MM.1S (cell line): Measurements from ENCODE around the gene PIGB.

Experiments
- CTCF ChIP-seq: fragments of 300-600 bp; sonication (generic); IDR thresholded peaks from 2 replicates; pipeline ENCODE4 v1.5.1; 2016; ENCODE audit warnings: antibody characterized with exemption, low read length, mixed read lengths
- EZH2phosphoT487 ChIP-seq: fragments of 300-600 bp; sonication (generic); IDR thresholded peaks from 2 replicates; pipeline ENCODE4 v1.6.1; 2018; ENCODE audit warnings: antibody characterized with exemption, low read length

DNA sequence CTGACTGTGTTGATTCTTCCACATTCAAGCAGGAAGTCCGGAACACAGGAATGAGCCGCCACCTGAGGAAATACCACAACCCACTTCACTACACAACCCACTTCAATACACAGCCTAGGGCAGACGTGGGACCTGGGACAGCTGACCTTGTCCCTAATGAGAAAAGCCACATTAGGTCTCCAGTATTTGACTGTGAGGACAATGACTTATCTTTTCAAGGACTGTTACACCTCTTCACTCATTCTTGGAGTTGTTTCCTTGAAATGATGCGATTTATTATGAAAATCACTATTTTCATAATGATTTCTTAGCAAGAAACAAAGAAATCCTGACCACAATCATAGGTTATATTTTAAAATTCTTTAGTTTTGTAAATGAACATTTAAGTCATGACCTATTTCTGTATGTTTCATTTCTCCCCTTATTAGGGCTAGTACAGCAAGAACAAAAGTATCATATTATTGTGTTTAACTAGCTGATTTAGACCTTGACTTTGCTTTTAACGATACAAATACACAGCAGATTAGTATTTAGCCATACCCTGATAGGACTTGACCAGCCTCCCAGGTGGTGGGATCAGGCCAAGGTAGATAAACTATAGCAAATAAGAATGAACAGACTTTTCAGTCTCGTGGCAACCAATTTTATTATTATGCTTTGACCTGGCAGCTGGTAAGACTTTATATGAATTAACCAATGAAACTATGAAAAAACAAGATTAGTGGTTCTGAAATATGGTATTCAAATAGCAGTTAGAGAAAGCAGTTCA is 35.5 kb upstream of the PIGB start:
- TF ChIP-seq CTCF (no peak), EZH2phosphoT487 (no peak)
